NB4 (cell line): ENCODE measurements around the gene RAPGEF6.

Source experiments
- DNase-seq: peaks from one replicate; pipeline ENCODE4 v3.0.0; 2010; ENCODE audit warnings: low read depth
- H3K4me3 ChIP-seq: one replicate; pipeline ENCODE4 v1.5.1; 2011; ENCODE audit warnings: mild to moderate bottlenecking, low read depth, low read length, moderate library complexity
- MYC ChIP-seq: IDR thresholded peaks from 2 replicates; pipeline ENCODE4 v1.6.1; 2011; ENCODE audit warnings: low read depth, low read length
- POLR2A ChIP-seq: IDR thresholded peaks from 2 replicates; pipeline ENCODE4 v1.6.1; 2011; ENCODE audit warnings: mild to moderate bottlenecking; ENCODE audit not compliant: insufficient read length; ENCODE audit errors: extremely low read depth
- TF ChIP-seq, protein P1 (sequence below): IDR thresholded peaks from one replicate; pipeline ENCODE4 v1.5.1; 2012; ENCODE audit warnings: low read depth, low read length
- TF ChIP-seq, protein P2 (sequence below): IDR thresholded peaks from 2 replicates; pipeline ENCODE4 v1.6.1; 2011; ENCODE audit warnings: low read depth, low read length

RAPGEF6 gene

GRCh38 chr5:131647048-131647769 lies 12.2 kb upstream of the RAPGEF6 start:
- TF ChIP-seq MYC (no peak), POLR2A (no peak)
- TF ChIP-seq, protein P1, sequence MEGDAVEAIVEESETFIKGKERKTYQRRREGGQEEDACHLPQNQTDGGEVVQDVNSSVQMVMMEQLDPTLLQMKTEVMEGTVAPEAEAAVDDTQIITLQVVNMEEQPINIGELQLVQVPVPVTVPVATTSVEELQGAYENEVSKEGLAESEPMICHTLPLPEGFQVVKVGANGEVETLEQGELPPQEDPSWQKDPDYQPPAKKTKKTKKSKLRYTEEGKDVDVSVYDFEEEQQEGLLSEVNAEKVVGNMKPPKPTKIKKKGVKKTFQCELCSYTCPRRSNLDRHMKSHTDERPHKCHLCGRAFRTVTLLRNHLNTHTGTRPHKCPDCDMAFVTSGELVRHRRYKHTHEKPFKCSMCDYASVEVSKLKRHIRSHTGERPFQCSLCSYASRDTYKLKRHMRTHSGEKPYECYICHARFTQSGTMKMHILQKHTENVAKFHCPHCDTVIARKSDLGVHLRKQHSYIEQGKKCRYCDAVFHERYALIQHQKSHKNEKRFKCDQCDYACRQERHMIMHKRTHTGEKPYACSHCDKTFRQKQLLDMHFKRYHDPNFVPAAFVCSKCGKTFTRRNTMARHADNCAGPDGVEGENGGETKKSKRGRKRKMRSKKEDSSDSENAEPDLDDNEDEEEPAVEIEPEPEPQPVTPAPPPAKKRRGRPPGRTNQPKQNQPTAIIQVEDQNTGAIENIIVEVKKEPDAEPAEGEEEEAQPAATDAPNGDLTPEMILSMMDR: no peak
- TF ChIP-seq, protein P2, sequence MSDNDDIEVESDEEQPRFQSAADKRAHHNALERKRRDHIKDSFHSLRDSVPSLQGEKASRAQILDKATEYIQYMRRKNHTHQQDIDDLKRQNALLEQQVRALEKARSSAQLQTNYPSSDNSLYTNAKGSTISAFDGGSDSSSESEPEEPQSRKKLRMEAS: no peak
- no peak overlapping the region for H3K4me3 ChIP-seq
- DNase-seq: no peak

DNA sequence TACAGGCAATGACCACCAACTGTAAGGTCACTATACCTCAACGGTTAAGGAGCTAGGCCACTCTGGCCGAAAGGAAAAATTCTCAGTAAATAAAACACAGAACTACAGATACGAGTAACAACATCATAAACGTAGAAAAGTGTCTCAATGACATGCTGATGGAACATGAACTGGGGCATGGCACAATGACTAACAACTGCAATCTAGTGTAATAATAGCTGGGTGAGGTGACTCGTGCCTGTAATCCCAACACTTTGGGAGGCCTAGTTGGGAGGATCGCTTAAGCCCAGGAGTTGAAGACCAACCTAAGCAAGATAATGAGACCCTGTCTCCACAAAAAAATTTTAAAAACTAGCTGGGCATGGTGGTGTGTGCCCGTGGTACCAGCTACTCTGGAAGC lies 9.8 kb upstream of the RAPGEF6 start:
- H3K4me3 ChIP-seq: no peak overlapping the region
- TF ChIP-seq POLR2A: no peak
- TF ChIP-seq, protein P1: no peak
- TF ChIP-seq, protein P2: no peak
- TF ChIP-seq MYC: no peak
- DNase-seq: no peak

GRCh38 chr5:131644370-131644769 lies 9.3 kb upstream of the RAPGEF6 start:
- H3K4me3 ChIP-seq: no peak overlapping the region
- no peak for DNase-seq
- TF ChIP-seq, protein P2: no peak
- TF ChIP-seq POLR2A (no peak), MYC (no peak)
- TF ChIP-seq, protein P1: no peak

DNA sequence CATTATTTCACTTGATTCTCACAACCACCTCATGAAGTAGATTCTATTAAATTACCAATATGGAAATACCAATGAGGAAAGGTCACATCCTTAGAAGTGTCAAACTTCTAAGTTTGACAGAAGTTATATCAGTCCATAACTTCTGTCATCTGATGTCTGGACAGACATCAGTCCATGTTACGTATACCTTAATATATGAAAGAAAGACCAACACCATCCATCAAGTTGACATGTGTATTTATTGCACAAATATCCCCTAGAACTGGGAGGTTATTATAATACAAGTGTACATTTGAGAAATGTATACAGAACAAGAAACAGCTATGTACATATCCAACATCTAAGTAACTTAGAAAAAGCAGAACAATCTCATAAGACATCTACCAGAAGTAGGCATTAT lies 6.5 kb upstream of the RAPGEF6 start:
- no peak for DNase-seq
- no peak for TF ChIP-seq POLR2A
- TF ChIP-seq MYC: no peak
- TF ChIP-seq, protein P1: no peak
- no peak overlapping the region for H3K4me3 ChIP-seq

GRCh38 chr5:131640043-131640856 lies 5.2 kb upstream of the RAPGEF6 start:
- no peak overlapping the region for H3K4me3 ChIP-seq
- TF ChIP-seq, protein P2: no peak
- no peak for TF ChIP-seq POLR2A
- DNase-seq: no peak

GRCh38 chr5:131639148-131639547 lies 4.1 kb upstream of the RAPGEF6 start:
- H3K4me3 ChIP-seq: no peak overlapping the region
- no peak for TF ChIP-seq MYC
- TF ChIP-seq, protein P1: no peak
- TF ChIP-seq POLR2A: no peak
- TF ChIP-seq, protein P2: no peak
- DNase-seq: no peak
